Activated naive CD8-positive, alpha-beta T cell treated with anti-CD3 and anti-CD28 coated beads, Interleukin-2, amount 50 U/mL, for 24 hours (primary cell): Measurements from ENCODE around the gene B3GNT7.
A peak's percentile ranks its signal among the peaks of the same experiment; 100 is the strongest.

Source experiments
- ATAC-seq: fragments of 150-1000 bp; cut with Tn5 transposase; one replicate; pipeline ENCODE4 v1.10.0; 2021
- DNase-seq: peaks from one replicate; pipeline ENCODE4 v3.0.0; 2021
- H3K27ac Mint-ChIP-seq: one replicate; pipeline ENCODE4 v1.8.0; 2021; ENCODE audit warnings: mild to moderate bottlenecking, mixed read lengths
- H3K27me3 Mint-ChIP-seq: one replicate; pipeline ENCODE4 v1.8.0; 2021; ENCODE audit warnings: mixed read lengths
- H3K36me3 Mint-ChIP-seq: one replicate; pipeline ENCODE4 v1.8.0; 2021; ENCODE audit warnings: low read depth, mixed read lengths
- H3K4me1 Mint-ChIP-seq: one replicate; pipeline ENCODE4 v1.8.0; 2021; ENCODE audit warnings: mixed read lengths
- H3K4me3 Mint-ChIP-seq: one replicate; pipeline ENCODE4 v1.8.0; 2021; ENCODE audit warnings: mild to moderate bottlenecking, moderate library complexity, mixed read lengths
- H3K9me3 Mint-ChIP-seq: one replicate; pipeline ENCODE4 v1.8.0; 2021; ENCODE audit warnings: mixed read lengths

The B3GNT7 gene

GRCh38 chr2:231431606-231432005 is 36.1 kb downstream of the B3GNT7 start:
- no peak for DNase-seq
- H3K27ac Mint-ChIP-seq: no peak overlapping the region
- H3K27me3 Mint-ChIP-seq: peaks cover 10% of the 10 kb centered on the region
- ATAC-seq: no peak
- H3K4me3 Mint-ChIP-seq: no peak overlapping the region
- H3K36me3 Mint-ChIP-seq: peaks cover 6% of the 10 kb centered on the region
- H3K9me3 Mint-ChIP-seq: peaks cover 17% of the 10 kb centered on the region
- H3K4me1 Mint-ChIP-seq: peaks cover 4% of the 10 kb centered on the region

- DNase-seq (no peak), ATAC-seq (peak; percentile 43)
- H3K36me3 Mint-ChIP-seq: peaks cover 6% of the 10 kb centered on the region
- H3K4me3 Mint-ChIP-seq: no peak overlapping the region
- H3K9me3 Mint-ChIP-seq: peaks cover 17% of the 10 kb centered on the region
- no peak overlapping the region for H3K27ac Mint-ChIP-seq
- peaks cover 4% of the 10 kb centered on the region for H3K4me1 Mint-ChIP-seq
- peaks cover 10% of the 10 kb centered on the region for H3K27me3 Mint-ChIP-seq
Measured at GRCh38 chr2:231433990-231434389, 38.5 kb downstream of the B3GNT7 start.

GRCh38 chr2:231436957-231437356 is 41.4 kb downstream of the B3GNT7 start:
- H3K4me1 Mint-ChIP-seq: peaks cover 4% of the 10 kb centered on the region
- H3K36me3 Mint-ChIP-seq: no peaks in the 10 kb centered on the region
- no peak for ATAC-seq
- peaks cover 2% of the 10 kb centered on the region for H3K9me3 Mint-ChIP-seq
- H3K4me3 Mint-ChIP-seq: no peak overlapping the region
- no peak overlapping the region for H3K27ac Mint-ChIP-seq
- H3K27me3 Mint-ChIP-seq: no peaks in the 10 kb centered on the region
- DNase-seq: no peak

- no peak for ATAC-seq
- no peak for DNase-seq
- H3K9me3 Mint-ChIP-seq: no peaks in the 10 kb centered on the region
- H3K4me1 Mint-ChIP-seq: peaks cover 7% of the 10 kb centered on the region
- no peak overlapping the region for H3K27ac Mint-ChIP-seq
- H3K27me3 Mint-ChIP-seq: no peaks in the 10 kb centered on the region
- no peak overlapping the region for H3K4me3 Mint-ChIP-seq
- H3K36me3 Mint-ChIP-seq: peaks cover 28% of the 10 kb centered on the region
Measured at GRCh38 chr2:231449503-231450054, 54.1 kb downstream of the B3GNT7 start.

- H3K4me1 Mint-ChIP-seq: peaks cover 7% of the 10 kb centered on the region
- peaks cover 37% of the 10 kb centered on the region for H3K36me3 Mint-ChIP-seq
- ATAC-seq: peak; percentile 20
- H3K27me3 Mint-ChIP-seq: no peaks in the 10 kb centered on the region
- peak overlapping the region; percentile 56 for H3K27ac Mint-ChIP-seq
- H3K4me3 Mint-ChIP-seq: no peak overlapping the region
- H3K9me3 Mint-ChIP-seq: no peaks in the 10 kb centered on the region
- no peak for DNase-seq
Measured at GRCh38 chr2:231450548-231450989, 55.1 kb downstream of the B3GNT7 start.
